GM19099 (cell line): Measurements from ENCODE around the gene USP36.

Experiments
- POLR2A ChIP-seq: IDR thresholded peaks from 3 replicates; pipeline ENCODE4 v1.6.1; 2011; ENCODE audit warnings: low read depth; ENCODE audit not compliant: insufficient read length; ENCODE audit errors: extremely low read depth

Gene USP36

DNA sequence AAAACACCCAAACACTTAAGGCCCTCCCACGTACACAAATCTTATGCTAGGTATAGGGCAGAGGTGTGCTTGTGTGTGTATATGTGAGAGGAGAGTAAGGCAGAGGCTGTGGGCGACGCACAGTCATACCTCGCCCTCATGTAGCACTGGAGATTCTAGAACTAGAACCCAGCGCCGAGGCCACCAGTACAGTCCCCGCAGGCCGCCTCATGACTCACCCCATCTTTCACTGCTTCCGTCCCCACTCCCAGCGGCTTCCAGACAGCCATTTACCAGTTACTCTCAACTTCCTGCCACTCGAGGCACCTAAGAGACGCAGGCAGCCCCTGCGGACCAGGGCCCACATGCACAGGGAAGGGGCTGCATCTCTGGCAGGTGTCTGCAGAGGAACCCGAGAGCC lies 35.3 kb downstream of the USP36 start:
- no peak for TF ChIP-seq POLR2A

DNA sequence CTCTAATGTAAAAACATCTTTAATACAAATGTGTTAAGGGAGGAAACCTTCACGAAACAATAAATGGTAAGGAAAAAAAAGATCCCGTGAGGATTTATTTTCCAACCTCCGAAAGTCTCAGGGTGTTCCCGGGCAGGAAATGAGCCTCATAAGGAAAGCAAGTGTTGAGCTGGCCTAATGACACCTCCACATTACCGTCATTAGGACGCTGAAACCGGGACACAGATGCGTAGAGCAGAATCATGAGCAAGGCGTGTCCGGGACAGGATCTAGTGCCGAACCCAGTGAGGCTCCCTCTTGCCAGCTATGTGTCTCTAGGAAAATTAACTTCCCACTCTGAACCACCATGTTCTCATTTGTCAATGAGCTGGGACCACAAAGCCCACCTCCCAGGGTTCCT lies 35.8 kb downstream of the USP36 start:
- TF ChIP-seq POLR2A: no peak

DNA sequence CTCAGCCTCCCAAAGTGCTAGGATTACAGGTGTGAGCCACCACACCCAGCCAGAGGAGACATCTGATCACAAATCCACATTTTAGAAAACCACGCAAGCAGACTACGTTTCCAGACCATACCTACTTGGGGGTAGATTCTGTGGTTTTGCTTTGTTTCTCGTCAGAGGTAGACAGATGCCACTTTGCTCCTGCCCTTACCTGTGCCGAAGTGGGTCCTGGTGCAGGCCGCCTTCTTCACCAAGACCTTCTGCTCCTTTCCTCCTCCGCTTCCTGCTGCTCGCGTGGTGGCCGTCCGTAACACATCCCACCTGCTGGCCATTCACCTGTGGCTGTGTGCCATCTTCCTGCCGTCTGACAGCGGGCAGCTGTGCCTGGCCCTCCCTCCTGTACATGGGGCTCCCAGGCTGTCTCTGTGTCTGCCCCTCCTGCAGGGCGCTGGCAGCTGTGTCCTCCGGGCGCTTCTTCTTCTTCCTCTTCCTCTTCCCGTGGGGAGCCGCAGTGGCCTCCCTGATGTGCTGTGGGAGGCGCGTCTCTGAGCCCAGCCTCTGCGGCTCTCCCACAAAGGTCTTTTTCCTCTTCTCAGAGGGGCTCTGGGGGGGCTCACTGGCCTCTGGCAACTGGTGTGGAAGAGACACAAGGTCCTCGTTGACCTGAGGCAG lies 37.3 kb downstream of the USP36 start:
- TF ChIP-seq POLR2A: no peak

DNA sequence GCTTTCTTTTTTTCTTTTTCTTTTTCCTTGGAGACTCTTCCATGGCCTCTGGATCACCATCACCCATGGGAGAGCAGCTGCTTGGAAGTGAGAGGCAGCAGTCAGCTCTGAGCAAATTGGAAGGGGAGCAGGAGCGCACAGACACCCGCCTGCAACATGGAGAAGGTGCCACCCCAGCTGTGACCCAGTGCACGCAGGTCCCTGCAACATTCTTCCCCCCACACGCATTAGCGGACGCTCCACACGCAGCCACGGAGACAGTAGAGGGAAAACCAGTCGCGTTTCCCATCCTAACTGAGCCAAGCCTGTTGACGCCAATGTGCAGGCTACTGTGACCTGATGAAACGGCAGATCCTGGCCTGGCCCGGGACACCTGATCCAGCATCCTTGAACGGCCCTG lies 38.2 kb downstream of the USP36 start:
- TF ChIP-seq POLR2A: no peak

DNA sequence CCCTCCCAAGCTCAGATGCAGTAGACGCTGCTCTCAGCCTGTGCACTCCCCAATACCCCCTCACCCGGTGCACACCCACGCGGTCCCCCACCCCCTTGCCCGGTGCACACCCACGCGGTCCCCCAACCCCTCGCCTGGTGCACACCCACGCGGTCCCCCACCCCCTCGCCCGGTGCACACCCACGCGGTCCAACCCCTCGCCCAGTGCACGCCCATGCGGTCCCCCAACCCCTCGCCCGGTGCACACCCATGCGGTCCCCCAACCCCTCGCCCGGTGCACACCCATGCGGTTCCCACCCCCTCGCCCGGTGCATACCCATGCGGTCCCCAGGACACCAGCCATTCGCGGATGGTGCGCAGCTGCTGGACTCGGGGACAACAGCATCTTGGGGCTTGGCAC lies 38.6 kb downstream of the USP36 start:
- no peak for TF ChIP-seq POLR2A

DNA sequence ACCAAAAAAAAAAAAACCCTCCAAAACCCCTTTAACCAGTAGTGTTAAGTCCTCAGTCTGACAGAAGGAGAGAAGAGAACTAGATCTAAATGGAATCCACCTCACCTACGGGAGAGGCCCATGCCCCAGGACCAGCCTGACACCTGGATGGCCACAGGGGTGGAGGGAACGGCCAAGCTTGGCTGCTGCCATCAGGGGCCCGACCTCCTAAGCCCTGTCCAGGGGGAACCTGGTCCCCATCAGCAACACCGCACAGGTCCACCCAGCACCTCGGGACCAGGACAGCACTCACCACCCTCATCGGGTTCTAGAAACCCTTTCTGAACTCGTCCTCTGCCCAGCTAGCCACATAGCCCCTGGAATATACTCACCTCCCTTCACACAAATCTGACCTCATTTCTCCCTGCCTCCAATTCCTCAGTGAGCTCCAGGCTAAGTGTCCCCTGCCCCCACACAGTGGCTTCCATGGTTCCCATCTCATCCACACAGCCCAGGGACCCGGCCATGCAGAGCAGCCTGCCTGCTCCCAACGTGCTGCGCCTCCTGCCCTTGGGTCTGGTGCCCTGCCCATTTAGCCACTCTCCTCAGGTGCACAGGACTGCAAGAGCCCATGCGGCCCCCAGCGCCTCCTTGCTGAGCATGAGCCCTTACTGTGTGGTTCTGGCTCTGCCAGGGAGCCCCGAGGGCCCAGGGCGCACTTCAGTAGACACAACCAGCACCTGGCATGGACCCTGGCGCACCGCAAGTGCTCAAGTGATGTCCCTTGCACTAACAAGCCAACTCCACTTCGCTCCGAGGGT lies 40.3 kb downstream of the USP36 start:
- TF ChIP-seq POLR2A: no peak

GRCh38 chr17:78798695-78799559 lies 41.7 kb downstream of the USP36 start:
- no peak for TF ChIP-seq POLR2A

- TF ChIP-seq POLR2A: no peak
These were observed 42.7 kb downstream of the USP36 start for GRCh38 chr17:78797691-78798585.

- TF ChIP-seq POLR2A: no peak
These were observed 43.4 kb downstream of the USP36 start for GRCh38 chr17:78797213-78797612.

DNA sequence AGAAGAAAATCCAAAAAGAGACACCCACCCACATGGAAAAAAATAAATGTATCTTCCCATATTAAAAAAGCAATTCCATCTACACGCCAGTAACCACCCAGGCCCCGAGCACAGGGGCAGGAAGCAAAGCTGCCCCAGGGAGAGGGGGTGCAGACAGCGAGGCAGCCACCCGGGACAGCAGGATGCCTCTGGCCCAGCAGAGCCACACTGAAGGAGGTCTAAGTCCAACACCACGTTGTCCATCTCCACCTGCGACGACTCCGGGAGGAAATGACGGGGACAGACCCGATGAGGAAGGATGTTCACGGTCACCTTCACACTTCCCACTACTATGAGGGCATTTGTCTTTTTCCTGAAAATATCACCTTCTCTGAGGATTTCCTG lies 44.1 kb downstream of the USP36 start:
- no peak for TF ChIP-seq POLR2A

DNA sequence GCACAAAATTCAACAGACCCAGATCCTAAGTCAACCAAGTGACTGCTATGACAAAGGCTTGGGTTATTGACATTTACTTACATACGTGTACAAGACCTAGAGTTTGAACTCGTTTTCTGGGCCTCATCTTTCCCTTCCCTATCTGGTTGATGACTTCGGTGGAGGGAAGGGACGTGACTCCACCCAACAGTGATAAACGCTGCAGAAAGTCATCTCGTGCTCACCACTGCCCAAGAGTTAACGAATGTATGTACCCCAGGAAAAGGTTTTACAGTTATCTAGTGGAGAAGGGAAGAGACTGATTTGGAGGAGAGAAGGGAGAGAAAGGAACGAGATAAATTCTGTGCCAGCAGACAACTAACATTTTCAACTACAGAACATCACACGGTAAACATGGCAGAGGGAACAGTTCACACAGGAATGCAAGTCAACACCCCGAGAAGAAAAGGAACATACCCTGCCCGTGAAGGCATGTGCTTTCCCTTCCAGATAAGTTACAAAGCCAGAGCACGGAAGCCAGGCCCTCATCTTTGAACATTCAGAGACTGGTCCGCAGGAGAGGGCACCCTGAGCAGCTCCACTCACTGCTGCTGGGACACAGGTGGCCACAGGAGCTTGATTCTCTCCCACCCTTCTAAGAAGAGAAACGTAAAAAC lies 44.6 kb downstream of the USP36 start:
- no peak for TF ChIP-seq POLR2A

GRCh38 chr17:78794864-78795640 lies 45.6 kb downstream of the USP36 start:
- no peak for TF ChIP-seq POLR2A

DNA sequence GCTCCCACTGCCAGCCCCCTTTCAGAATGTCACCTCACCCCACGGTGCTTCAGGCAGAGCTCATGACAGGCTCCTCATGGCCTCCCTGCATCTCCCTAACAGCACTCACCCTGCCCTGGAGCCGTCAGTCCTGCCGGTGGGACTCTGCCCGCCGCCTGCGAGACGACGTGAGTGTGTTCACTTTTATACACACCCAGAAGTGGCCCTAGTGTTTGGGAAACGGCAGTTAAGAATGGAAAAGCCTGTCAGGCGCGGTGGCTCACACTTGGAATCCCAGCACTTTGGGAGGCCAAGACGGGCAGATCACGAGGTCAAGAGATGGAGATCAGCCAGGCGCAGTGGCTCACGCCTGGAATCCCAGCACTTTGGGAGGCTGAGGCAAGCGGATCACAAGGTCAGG lies 46.2 kb downstream of the USP36 start:
- TF ChIP-seq POLR2A: no peak
